ENCODE data around the gene VASN.

VASN gene

DNA sequence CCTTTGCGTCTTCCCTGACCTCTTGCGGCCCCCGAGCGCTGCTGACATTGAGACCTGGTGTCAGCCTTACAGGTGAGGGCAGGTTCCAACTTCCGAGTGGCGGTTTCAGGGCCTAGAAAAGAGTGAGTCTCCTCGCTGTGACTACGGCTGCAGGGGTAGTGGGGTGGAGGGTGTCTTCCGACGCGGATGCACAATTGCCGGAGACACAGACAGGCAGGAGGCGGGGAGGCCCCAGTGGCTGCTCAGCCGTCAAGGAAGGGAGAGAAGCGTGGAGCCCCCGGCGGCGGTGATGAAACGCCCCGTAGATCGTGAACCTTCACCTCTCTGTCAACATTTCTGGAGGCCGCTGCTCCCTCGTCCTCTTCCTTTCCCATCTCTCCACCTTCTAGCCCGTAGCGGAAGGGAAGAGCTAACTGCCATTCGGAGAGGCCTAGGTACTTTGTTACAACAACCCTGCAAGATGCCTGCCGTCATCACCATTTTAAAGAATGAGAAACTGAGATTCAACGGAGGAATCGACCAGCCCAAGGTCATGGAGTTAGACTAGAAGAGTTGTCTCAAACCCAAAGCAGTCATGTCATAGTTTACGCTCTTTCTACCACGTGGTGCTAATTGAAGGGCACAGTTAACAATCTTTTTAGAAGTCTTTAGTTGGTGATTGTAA, 54.5 kb downstream of the VASN start:
- peak; percentile 83 for DNase-seq

DNA sequence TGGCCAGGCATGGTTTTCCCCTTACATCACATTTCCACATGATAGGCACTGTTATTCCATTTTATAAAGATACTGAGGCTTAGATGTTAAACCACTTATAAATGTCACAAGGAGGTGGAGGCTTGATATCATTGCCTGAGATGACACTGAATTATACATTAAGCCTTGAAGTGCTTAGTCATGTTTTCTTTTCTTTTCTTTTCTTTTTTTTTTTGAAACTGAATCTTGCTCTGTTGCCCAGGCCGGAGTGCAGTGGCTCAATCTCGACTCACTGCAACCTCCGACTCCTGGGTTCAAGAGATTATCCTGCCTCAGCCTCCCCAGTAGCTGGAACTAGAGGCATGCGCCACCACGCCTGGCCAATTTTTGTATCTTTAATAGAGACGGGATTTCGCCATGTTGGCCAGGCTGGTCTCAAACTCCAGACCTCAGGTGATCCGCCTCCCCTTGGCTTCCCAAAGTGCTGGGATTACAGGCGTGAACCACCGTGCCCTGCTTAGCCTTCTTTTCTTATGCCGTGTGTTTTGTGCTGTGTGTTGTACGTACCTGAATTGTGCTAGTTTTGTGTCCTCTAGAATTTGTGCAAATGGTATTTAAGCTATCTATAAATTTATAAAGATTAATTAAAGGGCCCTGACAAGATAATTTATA, 55.2 kb downstream of the VASN start:
- no peak for DNase-seq

DNA sequence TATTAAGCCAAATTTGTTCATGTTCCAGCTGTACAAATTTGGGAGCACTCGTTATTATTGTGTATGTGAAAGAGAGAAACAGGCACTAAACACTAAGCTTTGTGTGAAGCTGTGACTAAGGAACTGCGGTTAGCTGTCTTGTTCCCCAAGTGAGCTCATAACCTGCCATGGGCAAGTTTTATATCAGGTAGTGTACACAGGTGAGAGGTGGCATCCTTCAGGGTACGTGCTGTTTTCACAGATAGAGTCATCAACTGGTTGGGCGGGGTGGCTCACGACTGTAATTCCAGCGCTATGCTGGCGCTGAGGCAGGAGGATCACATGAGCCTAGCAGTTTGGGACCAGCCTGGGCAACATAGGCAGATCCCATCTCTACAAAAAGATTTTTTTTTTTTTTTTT, 56.9 kb downstream of the VASN start:
- DNase-seq, result no peak

DNA sequence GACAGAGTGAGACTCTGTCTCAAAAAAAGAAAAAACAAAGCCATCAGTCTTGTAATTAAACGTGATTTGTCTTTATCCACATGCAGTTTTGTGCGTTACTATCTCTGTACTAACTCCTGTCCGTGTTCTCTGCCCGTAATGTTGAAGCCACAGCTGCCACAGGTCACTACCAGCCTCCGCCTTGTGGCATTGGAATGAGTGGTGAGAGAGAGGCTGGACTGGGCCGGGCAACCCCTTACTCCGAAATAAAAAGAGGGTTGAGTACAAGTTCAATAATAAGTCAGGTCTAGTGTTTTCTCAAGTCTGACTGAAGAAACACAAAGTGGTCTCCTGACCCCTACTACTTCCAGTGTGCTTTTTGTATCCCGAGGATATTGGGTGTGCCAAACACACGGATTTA, 59.4 kb downstream of the VASN start:
- DNase-seq, result no peak
